Measurements from ENCODE around the gene GPRC5B. TPM values are rescaled to one million over a fixed set of nuclear protein-coding genes. Genes with fewer than 3 reads are reported as not detected.

The GPRC5B gene
- total RNA-seq, 1 experiment from 2014 or later, result 137 TPM

GRCh38 chr16:19883966-19884485, 622 bp downstream of the GPRC5B start:
- peaks cover 13% of the 10 kb centered on the region for H3K27me3 Mint-ChIP-seq (ENCODE audit: low read depth)
- peaks cover 11% of the 10 kb centered on the region for H3K79me1 ChIP-seq (ENCODE audit: insufficient read depth, low read depth, low read length, poor library complexity, severe bottlenecking)
- no CpG with 5 or more reads among the region's 24 CpGs for WGBS (ENCODE audit: extremely low coverage, insufficient read length, low lambda C conversion rate)

More at GRCh38 chr16:19883966-19884485, 622 bp downstream of the GPRC5B start:
- H3K36me3 Mint-ChIP-seq (ENCODE audit: insufficient read depth in 1 of 3, low read depth in 3 of 3), result peaks cover 11 to 20% (median 18%) of the 10 kb centered on the region in 3 experiments
- Histone ChIP-seq H3K14ac (ENCODE audit: insufficient read depth, low read length) (peak overlapping the region; percentile 75), H4K91ac (ENCODE audit: insufficient read length, low read depth, low read length) (no peak overlapping the region), H3K23ac (ENCODE audit: insufficient read length, low read depth, low read length) (no peak overlapping the region), H2BK20ac (ENCODE audit: low read depth, low read length, poor library complexity, severe bottlenecking) (no peak overlapping the region), H4K20me1 (ENCODE audit: control insufficient read depth, insufficient read depth, insufficient read length) (no peaks in the 10 kb centered on the region), H3K27me3 (ENCODE audit: insufficient read depth, low read length) (no peaks in the 10 kb centered on the region; the same call in 1 of the 2 replicates), H2BK5ac (ENCODE audit: insufficient read length, low read length) (no peak overlapping the region), H3K4me1 (ENCODE audit: insufficient read depth, low read length) (no peaks in the 10 kb centered on the region; the same call in 1 of the 2 replicates), H3K18ac (ENCODE audit: insufficient read length, low read depth, low read length) (no peak overlapping the region), H3K27ac (ENCODE audit: insufficient read length, low read depth, low read length) (no peak overlapping the region), H4K8ac (replicated peaks; ENCODE audit: insufficient read length, low read depth, low read length) (no peak overlapping the region), H3K4ac (ENCODE audit: low read depth, low read length) (no peak overlapping the region), H2AK5ac (ENCODE audit: insufficient read length, low read length) (no peak overlapping the region), H3K4me2 (ENCODE audit: insufficient read depth, insufficient read length, low read length) (peak overlapping the region; percentile 90), H3T11ph (ENCODE audit: low read length) (no peak overlapping the region), H3K9ac (ENCODE audit: extremely low read depth, insufficient read length, low read length) (peak overlapping the region; percentile 65), H2AFZ (ENCODE audit: low read length) (no peak overlapping the region), H3K23me2 (ENCODE audit: insufficient read length, low read depth, low read length, poor library complexity, severe bottlenecking) (peaks cover 20% of the 10 kb centered on the region), H3K9me3 (ENCODE audit: control insufficient read depth, low read depth, low read length) (no peaks in the 10 kb centered on the region), H3K79me2 (ENCODE audit: insufficient read depth, low read length) (peaks cover 8% of the 10 kb centered on the region; the same call in 1 of the 2 replicates), H3K56ac (ENCODE audit: insufficient read length, low read depth, low read length) (no peak overlapping the region), H2BK12ac (ENCODE audit: insufficient read length, low read depth, low read length) (no peak overlapping the region), H4K5ac (ENCODE audit: insufficient read length, low read depth, low read length) (no peak overlapping the region), H2BK15ac (ENCODE audit: low read depth, low read length) (no peak overlapping the region), H2BK120ac (ENCODE audit: low read depth, low read length, poor library complexity, severe bottlenecking) (no peak overlapping the region)
- no peak overlapping the region; a peak in 2 of 7 replicates for H3K27ac Mint-ChIP-seq
- DNase-seq, result peak; percentile 44
- peaks cover 0 to 3% of the 10 kb centered on the region in 2 experiments; a peak in 1 of 5 replicates for H3K9me3 Mint-ChIP-seq
- no peak for TF ChIP-seq CTCF (conservative IDR thresholded peaks at IDR 0.05)
- H3K4me3 Mint-ChIP-seq, result peak overlapping the region; percentile 74 to 87
- peaks cover 38 to 42% of the 10 kb centered on the region in 2 experiments for H3K4me1 Mint-ChIP-seq

All from H9 (cell line).